ENCODE data around the gene C6orf136.
A peak's percentile ranks its signal among the peaks of the same experiment; 100 is the strongest.
"Not testable (repeated sequence)": the region's sequence is repeated elsewhere in the genome, so short reads cannot be mapped to it uniquely, and the experiment has no call there.

C6orf136 gene

GRCh38 chr6:30615958-30616810, 30.7 kb upstream of the C6orf136 start:
- no peak for DNase-seq

- DNase-seq, result peak; percentile 61
These were observed 29.9 kb upstream of the C6orf136 start, which contains the start of gene PPP1R10 for GRCh38 chr6:30616811-30617564. PPP1R10 (minus strand) TSS chr6:30617243; CDS start chr6:30609944, 7,299 bp downstream.

- DNase-seq, result no peak
These were observed 29.2 kb upstream of the C6orf136 start, which contains the start of gene MRPS18B for GRCh38 chr6:30617565-30618269. MRPS18B (plus strand) TSS chr6:30617840; CDS start chr6:30617866, 26 bp downstream.

- no peak for DNase-seq
These were observed 28.6 kb upstream of the C6orf136 start for GRCh38 chr6:30618270-30618797.

- DNase-seq, result no peak
These were observed 27.4 kb upstream of the C6orf136 start for GRCh38 chr6:30619561-30619960.

- DNase-seq, result no peak
These were observed 21.4 kb upstream of the C6orf136 start for GRCh38 chr6:30625511-30625910.

GRCh38 chr6:30626484-30627366, 20.2 kb upstream of the C6orf136 start, which contains the start of gene ATAT1:
ATAT1 (plus strand) TSS chr6:30626874.
- peak; percentile 77 for DNase-seq

- no peak for DNase-seq
These were observed 11.1 kb upstream of the C6orf136 start for GRCh38 chr6:30635834-30636233.

- no peak for DNase-seq
These were observed 6.5 kb upstream of the C6orf136 start for GRCh38 chr6:30640481-30640880.

- DNase-seq, result no peak
These were observed 5.9 kb upstream of the C6orf136 start for GRCh38 chr6:30641048-30641447.

GRCh38 chr6:30643656-30644055, 3.3 kb upstream of the C6orf136 start:
- DNase-seq, result no peak

- no peak for DNase-seq
These were observed 2.2 kb upstream of the C6orf136 start for GRCh38 chr6:30644769-30645168.

GRCh38 chr6:30645989-30646388, 944 bp upstream of the C6orf136 start:
- no peak for DNase-seq

- peak; percentile 89 for DNase-seq
These were observed 546 bp downstream of the C6orf136 start for GRCh38 chr6:30647242-30648116.

GRCh38 chr6:30651143-30651542, 4.2 kb downstream of the C6orf136 start:
- no peak for DNase-seq

- DNase-seq, result no peak
These were observed 8.1 kb downstream of the C6orf136 start for GRCh38 chr6:30654798-30655742.

GRCh38 chr6:30655743-30656094, 8.8 kb downstream of the C6orf136 start:
- no peak for DNase-seq

GRCh38 chr6:30656513-30656912, 9.6 kb downstream of the C6orf136 start:
- DNase-seq, result no peak

- no peak for DNase-seq
These were observed 10.5 kb downstream of the C6orf136 start for GRCh38 chr6:30657454-30657853.

- DNase-seq, result not testable (repeated sequence)
These were observed 11.0 kb downstream of the C6orf136 start for GRCh38 chr6:30657922-30658321.
